GM10248 (cell line): ENCODE measurements around the gene CCR3.
A peak's percentile ranks its signal among the peaks of the same experiment; 100 is the strongest.

ENCODE experiments used
- CTCF ChIA-PET: fragments of 300-600 bp; sonication (Branson Sonifier 250); formaldehyde crosslinking; extraction: SDS; loops from one replicate; lab custom pipeline; 2021; ENCODE audit warnings: antibody characterized with exemption; lab: Yijun Ruan, JAX
- POLR2A ChIA-PET: fragments of 350-650 bp; sonication (Branson Sonifier 250); formaldehyde crosslinking; extraction: SDS; loops from one replicate; lab custom pipeline; 2020; ENCODE audit warnings: antibody characterized with exemption; lab: Yijun Ruan, JAX
- DNase-seq: peaks from one replicate; pipeline ENCODE4 v3.0.0; 2012; ENCODE audit errors: extremely low spot score
- TF ChIP-seq, protein P1 (sequence below): IDR thresholded peaks from 2 replicates; pipeline ENCODE4 v1.5.1; 2012; ENCODE audit warnings: mild to moderate bottlenecking, low read depth; ENCODE audit errors: extremely low read depth, missing control alignments, control extremely low read depth

Gene CCR3

DNA sequence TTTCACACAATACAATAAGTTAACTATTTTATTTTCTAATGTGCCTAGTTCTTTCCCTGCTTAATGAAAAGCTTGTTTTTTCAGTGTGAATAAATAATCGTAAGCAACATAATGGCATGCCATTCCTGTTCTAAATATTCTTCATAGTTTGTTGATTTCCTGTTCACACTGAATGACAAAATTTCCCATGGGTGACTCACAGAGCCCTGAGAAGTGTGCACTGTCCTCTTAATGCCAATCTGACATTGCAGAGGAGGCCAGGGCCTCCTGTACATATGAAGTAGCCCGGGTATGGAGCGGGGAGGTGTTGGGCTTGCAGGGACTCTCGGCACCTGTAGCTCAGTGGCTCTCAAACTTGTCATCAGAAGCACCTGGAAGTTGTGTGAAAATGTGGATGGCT, 24.3 kb downstream of the CCR3 start:
- POLR2A ChIA-PET: no interaction called here
- CTCF ChIA-PET: interaction anchor here (1.2 to 2.1 kb wide), 6 partner anchors 8 to 111 kb away, joined by 4 to 5 read pairs (median 4); partner anchors contain the start of gene CCR1
- TF ChIP-seq, protein P1, sequence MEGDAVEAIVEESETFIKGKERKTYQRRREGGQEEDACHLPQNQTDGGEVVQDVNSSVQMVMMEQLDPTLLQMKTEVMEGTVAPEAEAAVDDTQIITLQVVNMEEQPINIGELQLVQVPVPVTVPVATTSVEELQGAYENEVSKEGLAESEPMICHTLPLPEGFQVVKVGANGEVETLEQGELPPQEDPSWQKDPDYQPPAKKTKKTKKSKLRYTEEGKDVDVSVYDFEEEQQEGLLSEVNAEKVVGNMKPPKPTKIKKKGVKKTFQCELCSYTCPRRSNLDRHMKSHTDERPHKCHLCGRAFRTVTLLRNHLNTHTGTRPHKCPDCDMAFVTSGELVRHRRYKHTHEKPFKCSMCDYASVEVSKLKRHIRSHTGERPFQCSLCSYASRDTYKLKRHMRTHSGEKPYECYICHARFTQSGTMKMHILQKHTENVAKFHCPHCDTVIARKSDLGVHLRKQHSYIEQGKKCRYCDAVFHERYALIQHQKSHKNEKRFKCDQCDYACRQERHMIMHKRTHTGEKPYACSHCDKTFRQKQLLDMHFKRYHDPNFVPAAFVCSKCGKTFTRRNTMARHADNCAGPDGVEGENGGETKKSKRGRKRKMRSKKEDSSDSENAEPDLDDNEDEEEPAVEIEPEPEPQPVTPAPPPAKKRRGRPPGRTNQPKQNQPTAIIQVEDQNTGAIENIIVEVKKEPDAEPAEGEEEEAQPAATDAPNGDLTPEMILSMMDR: no peak
- DNase-seq: no peak

DNA sequence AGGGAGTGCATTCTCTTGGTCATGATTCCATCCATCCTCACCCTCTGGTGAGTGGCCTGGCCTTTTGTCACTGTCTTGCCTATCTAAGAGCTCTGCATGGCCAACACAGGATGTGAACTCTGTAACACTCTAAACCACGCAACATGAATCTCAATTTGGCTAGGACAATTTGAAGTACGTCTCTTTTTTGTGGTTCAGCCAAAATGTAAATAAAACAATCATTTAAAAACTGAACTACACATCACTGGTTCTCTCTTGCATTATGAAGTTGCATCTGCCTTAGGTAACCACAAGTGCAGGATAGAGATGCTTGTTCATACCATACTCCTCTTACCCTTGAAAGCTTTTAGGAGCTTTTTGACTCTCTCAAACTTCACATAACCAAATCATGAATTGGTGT, 27.3 kb downstream of the CCR3 start:
- DNase-seq: no peak
- ChIA-PET POLR2A (no interaction called here), CTCF (interaction anchor here (1.3 kb wide), 1 partner anchor 26 kb away, joined by 3 read pairs; no protein-coding TSS in a partner anchor)
- TF ChIP-seq, protein P1: no peak

DNA sequence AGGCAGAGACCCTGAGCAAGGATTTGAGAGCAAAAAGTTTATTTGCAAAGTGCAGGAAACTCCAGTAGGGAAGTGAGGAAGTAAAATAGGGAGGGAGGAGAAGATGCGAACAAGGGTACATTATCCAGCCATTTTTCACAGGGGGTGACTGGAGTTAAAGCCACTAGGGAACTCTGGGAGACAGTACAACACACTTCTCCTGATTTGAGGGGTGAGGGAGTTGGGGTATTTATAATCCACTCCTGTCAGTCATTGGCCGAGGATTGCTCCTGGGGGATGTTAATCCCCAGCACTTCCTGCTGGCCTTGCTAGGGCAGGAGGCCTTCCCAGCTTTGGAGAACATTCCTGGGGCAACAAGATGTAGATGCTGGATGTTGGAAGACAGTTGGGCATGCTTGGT, 28.2 kb downstream of the CCR3 start:
- ChIA-PET POLR2A (no interaction called here), CTCF (no interaction called here)

DNA sequence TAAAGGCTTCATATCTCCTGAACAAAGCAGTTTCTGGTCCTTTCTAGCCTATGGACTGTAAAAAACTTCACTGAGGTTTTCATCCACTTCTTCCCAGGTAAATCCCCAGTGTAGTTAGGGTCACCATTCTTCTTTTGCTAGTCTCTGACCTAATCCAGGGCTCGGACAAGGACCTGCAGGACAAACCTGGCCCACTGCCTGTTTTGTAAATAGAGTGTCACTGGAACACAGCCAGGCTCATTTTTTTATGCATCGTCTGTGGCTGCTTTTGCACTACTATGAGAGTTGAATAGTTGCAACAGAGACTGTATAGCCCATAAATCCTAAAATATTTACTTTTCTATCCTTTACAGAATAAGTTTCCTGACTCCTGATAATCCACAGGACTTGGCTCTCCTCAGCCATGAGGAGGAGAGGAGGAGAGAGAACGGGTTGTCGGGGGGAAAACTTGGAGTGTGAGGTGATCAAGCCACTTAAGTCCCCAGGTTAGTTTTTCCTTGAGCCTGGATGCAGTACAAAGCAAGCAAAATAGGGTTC, 29.0 kb downstream of the CCR3 start:
- ChIA-PET POLR2A (no interaction called here), CTCF (no interaction called here)
- no peak for DNase-seq
- TF ChIP-seq, protein P1: no peak

More for the DNA sequence above, 28.2 kb downstream of the CCR3 start:
- TF ChIP-seq, protein P1: no peak
- DNase-seq: no peak

DNA sequence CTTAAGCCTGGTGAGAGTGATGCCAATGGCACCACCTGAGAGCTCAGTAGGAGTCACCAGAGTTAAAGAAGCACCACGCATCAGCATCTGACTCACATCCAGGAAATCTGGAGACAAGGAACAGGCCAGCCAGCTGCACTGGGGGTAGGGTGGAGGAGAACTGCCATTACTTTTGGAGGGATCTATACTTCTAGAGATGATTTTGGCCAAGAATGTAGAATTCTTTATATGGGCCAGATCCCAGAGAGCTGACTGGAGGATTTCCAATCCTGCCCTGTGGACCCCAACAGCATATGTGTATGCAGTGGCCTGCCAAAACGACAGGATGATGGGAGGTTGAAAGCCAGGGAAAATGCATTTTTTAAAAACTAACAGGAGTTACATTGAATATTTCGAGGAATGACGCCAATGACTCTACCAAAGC, 29.8 kb downstream of the CCR3 start:
- TF ChIP-seq, protein P1: no peak
- ChIA-PET CTCF (no interaction called here), POLR2A (no interaction called here)
- no peak for DNase-seq

DNA sequence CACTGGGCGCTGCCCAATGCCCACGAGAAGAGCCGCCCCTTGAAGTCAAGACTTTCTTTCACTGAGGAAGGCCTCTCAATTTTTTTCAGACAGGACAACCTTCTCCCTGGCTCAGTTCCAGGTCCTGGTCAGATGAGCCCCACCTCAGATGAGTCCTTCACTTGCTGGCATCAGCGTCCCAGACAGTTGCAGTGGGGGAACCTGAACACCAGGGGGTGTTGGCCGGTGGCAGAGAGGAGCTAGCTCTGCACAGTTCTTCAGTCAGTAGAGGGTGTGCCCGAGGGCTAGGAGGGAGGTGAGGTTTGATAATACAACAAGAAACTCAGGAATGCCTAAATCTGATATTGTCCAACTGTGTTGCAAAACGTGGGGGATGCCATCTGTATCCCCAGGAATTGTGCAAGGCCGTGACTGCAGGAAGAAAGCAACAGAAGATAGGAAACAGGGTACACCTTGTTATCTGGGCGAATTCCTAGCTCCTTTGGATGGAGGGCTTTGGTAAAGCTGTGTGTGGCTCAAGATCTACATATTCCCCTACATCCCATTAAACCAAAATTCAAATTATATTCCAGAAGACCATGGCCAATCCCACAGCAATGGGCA, 34.3 kb downstream of the CCR3 start:
- CTCF ChIA-PET: interaction anchor here (0.6 to 2.0 kb wide), 25 partner anchors 9 to 212 kb away, joined by 3 to 39 read pairs (median 4); partner anchors contain the start of genes CCR2 and CCR5
- POLR2A ChIA-PET: no interaction called here
- TF ChIP-seq, protein P1: peak; percentile 69
- DNase-seq: peak; percentile 63
